AG04450 (cell line): ENCODE data around the gene KMT2B. TPM values are rescaled to one million over a fixed set of nuclear protein-coding genes. Genes with fewer than 3 reads are reported as not detected.

Experiments used
- CTCF ChIA-PET: fragments of 300-600, 350-600 bp; formaldehyde crosslinking; extraction: SDS; loops from one replicate; lab custom pipeline; 2022; ENCODE audit warnings: antibody characterized with exemption, inconsistent platforms; lab: Charles Lee
- POLR2A ChIA-PET: fragments of 350-600 bp; formaldehyde crosslinking; extraction: SDS; loops from one replicate; lab custom pipeline; 2021; ENCODE audit warnings: antibody characterized with exemption, inconsistent platforms; lab: Yijun Ruan, JAX
- DNase-seq: peaks from one replicate; pipeline ENCODE4 v3.0.0-alpha.2; 2011; ENCODE audit warnings: low read depth, low spot score
- H3K27ac ChIP-seq: one replicate; pipeline ENCODE4 v1.5.1; 2012; ENCODE audit warnings: low read depth, low read length, control low read depth
- H3K27me3 ChIP-seq: one replicate; pipeline ENCODE4 v1.6.0; 2012; ENCODE audit warnings: low read length; ENCODE audit not compliant: control insufficient read depth, insufficient read depth
- H3K4me3 ChIP-seq: 2 replicates; pipeline ENCODE4 v1.5.1; 2011; ENCODE audit warnings: mild to moderate bottlenecking, low read depth, low read length, control low read depth
- H3K9me3 ChIP-seq: 2 replicates; pipeline ENCODE4 v1.5.1; 2012; ENCODE audit warnings: low read length; ENCODE audit not compliant: control insufficient read depth, insufficient read depth
- CTCF ChIP-seq: IDR thresholded peaks from 2 replicates; pipeline ENCODE4 v1.5.1; 2011; ENCODE audit warnings: low read depth, low read length, control low read depth, inconsistent platforms
- polyA plus RNA-seq: library from polyadenylated mRNA; depleted of rRNA; stranded (reverse); fragments of >200 nt; gene quantifications from 2 replicates; pipeline ENCODE4 v1.2.3, GENCODE V29; 2011

Gene KMT2B
- polyA plus RNA-seq, 1 experiment, result 6.1 TPM

DNA sequence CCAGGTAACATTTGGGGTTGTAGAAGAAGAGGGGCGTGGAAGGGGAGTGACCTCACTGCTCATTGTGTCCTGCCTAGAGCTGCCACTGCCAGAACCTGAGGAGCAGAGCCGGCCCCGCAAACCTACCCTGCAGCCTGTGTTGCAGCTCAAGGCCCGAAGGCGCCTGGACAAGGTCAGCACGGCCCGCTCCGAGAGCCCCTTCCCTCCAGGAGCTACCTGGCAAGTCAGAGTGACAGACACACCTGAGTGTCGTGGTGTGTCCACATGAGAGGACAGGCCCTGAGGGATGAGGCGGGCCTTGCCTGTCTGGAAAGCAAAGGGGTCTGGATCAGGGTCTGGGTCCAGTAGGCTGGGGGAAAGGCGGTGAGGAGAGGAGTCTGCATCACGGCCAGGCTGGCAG is 6.8 kb downstream of the KMT2B start:
- Histone ChIP-seq H3K27me3 (no peaks in the 10 kb centered on the region), H3K9me3 (no peaks in the 10 kb centered on the region; the same call in 1 of the 2 replicates), H3K27ac (no peak overlapping the region), H3K4me3 (no peak overlapping the region)
- no peak for TF ChIP-seq CTCF
- ChIA-PET POLR2A (no interaction called here), CTCF (no interaction called here)
- DNase-seq, result no peak

GRCh38 chr19:35725216-35725861 is 7.5 kb downstream of the KMT2B start:
- DNase-seq, result no peak
- Histone ChIP-seq H3K27ac (no peak overlapping the region), H3K9me3 (no peaks in the 10 kb centered on the region; the same call in 1 of the 2 replicates), H3K27me3 (no peaks in the 10 kb centered on the region), H3K4me3 (no peak overlapping the region)
- CTCF ChIA-PET, result no interaction called here
- TF ChIP-seq CTCF, result no peak
- POLR2A ChIA-PET, result no interaction called here

DNA sequence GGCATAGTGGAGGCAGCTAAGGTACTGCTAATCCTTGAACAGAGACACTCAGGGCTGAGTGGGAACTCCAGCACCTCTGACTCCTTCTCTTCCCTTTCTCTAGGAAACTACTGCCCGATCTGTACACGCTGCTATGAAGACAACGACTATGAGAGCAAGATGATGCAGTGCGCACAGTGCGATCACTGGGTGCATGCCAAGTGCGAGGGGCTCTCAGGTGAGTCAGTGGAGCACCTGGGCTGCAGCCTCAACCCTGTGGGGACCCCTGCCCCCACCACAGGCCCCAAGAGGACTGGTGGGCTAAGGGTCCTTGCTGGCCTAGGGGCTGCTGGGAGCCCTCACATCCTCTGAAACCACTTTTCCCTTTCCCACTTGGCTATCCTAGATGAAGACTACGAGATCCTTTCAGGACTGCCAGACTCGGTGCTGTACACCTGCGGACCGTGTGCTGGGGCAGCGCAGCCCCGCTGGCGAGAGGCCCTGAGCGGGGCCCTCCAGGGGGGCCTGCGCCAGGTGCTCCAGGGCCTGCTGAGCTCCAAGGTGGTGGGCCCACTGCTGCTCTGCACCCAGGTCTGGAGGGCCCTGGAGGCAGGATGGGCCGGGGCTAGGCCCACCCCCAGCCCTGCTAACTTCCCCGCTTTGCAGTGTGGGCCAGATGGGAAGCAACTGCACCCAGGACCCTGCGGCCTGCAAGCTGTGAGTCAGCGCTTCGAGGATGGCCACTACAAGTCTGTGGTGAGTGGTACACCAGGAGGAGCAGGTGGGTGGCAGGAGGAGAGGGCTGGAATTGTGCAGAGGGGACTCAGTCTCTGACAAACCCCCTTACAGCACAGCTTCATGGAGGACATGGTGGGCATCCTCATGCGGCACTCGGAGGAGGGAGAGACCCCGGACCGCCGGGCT is 9.5 kb downstream of the KMT2B start:
- DNase-seq, result no peak
- H3K27me3 ChIP-seq, result no peaks in the 10 kb centered on the region
- no peak overlapping the region for H3K27ac ChIP-seq
- POLR2A ChIA-PET, result no interaction called here
- CTCF ChIA-PET, result interaction anchor here (0.6 to 0.7 kb wide), 2 partner anchors 13 to 207 kb away, joined by 4 read pairs; no protein-coding TSS in a partner anchor
- H3K4me3 ChIP-seq, result no peak overlapping the region
- H3K9me3 ChIP-seq, result no peaks in the 10 kb centered on the region; the same call in 1 of the 2 replicates
- no peak for TF ChIP-seq CTCF

DNA sequence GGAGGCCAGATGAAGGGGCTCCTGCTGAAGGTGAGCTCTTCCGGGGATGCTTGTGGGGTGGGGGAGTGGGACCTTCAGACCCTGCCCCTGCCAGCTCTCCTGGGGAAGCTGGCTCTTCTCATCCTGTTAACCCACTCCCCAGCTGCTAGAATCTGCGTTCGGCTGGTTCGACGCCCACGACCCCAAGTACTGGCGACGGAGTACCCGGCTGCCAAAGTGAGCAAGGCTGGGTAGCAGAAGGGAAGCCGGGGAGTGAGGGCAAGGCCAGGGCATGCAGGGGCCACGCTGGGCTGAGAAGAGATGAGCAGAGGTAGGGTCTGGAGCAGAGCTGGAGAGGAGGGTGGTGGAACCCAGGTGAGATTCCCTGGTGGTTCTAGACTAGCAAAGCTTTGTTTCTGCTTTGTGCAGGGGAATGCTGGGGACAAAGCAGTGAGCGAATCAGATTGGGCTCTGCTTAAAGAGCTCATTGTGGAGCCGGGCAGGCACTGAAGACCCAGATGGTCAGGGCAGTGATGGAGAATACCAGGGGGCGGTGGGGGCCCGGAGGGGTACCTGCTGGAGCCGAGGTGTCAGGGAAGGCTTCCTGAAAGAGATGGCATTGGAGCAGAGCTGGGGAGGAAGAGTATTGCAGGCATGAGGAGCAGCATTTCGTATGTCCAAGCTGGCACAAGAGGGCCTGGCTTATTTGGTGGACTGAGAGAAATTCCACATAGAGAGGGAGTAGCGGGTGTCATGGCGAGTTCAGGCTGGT is 10.3 kb downstream of the KMT2B start:
- no peak for TF ChIP-seq CTCF
- H3K27ac ChIP-seq, result no peak overlapping the region
- no peaks in the 10 kb centered on the region for H3K27me3 ChIP-seq
- DNase-seq, result no peak
- ChIA-PET CTCF (interaction anchor here (0.6 kb wide), 1 partner anchor 206 kb away, joined by 4 read pairs; no protein-coding TSS in a partner anchor), POLR2A (no interaction called here)
- H3K9me3 ChIP-seq, result no peaks in the 10 kb centered on the region; the same call in 1 of the 2 replicates
- no peak overlapping the region for H3K4me3 ChIP-seq
